HEK293T (cell line): ENCODE data around the gene IQSEC1.

Source experiments
- FOXM1 ChIP-seq: fragments of 450-650 bp; IDR thresholded peaks from 2 replicates; pipeline ENCODE4 v1.6.1; 2017; ENCODE audit warnings: mild to moderate bottlenecking, borderline replicate concordance
- NFRKB ChIP-seq: fragments of 450-650 bp; IDR thresholded peaks from 2 replicates; pipeline ENCODE4 v1.6.1; 2016; ENCODE audit warnings: mild to moderate bottlenecking, moderate library complexity

DNA sequence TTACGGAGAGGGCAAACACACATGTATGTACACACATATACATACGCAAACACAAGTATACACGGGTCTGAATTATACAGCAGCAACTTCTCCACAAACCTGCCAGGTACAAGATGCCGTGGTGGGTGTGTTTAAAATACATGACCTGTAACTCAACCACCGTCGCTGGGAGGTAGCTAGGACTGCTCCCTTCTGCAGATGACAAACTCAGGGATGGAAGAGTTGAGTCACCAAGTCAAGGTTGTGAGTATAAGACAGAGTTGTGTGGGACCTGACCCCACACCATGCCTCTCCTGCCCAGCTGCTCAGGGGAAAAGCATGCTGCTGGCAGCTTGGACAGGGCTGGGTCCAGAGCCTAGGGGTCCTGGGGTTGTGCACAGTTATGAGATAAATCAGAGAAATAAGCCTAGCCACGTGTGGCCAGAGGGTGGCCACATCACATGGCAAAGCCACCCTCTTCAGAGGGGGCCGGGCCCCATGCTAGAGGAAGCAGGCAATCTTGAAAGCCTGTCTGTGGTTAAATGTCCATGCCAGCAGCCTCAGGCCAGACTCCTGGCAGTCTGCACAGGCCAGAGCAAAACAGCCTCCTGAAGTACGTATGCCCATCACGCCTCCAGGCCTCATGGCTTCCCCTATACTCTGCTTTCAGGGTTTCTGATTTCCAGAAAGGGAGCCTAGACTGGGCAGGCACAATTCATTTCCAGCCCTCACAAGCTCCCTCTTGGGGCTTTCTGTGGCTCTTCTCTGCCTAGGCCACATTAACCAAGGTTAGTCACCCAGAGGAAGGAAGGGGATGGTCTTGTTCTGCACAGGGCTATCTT lies 124.1 kb downstream of the IQSEC1 start:
- TF ChIP-seq FOXM1 (no peak), NFRKB (no peak)
